GM12801 (cell line): Measurements from ENCODE around the gene LACC1.

Experiments used
- CTCF ChIP-seq: IDR thresholded peaks from one replicate; pipeline ENCODE4 v1.5.1; 2011; ENCODE audit warnings: control low read depth; ENCODE audit not compliant: insufficient read length; ENCODE audit errors: extremely low read depth

The LACC1 gene

GRCh38 chr13:43942286-43942685 lies 62.6 kb downstream of the LACC1 start:
- no peak for TF ChIP-seq CTCF
